Measurements from ENCODE around the gene PDGFC.

DNA sequence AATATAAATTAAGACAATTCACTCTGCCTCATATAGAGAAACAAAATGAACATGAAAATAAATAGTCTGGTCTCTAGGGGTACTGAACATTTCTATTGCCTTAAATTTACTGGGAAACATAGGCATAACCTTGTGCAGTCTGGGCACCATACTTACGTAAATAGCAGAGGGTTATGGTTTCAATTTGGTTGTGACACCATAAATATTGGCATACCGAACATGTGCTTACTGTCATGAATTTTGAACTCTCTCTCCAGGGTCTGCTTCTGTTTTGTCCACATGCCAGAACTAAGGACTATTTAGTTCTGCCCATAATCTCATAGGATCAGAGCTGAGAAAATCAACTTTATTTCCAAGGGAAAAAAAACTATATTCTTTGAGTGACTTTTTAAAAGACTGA, 17.6 kb downstream of the PDGFC start:
- no peak for TF ChIP-seq TAF1 (CRISPR knock-in tag; IDR thresholded peaks at IDR 0.05)
- no peak for TF ChIP-seq HDAC2 (CRISPR knock-in tag; IDR thresholded peaks at IDR 0.05)
- TF ChIP-seq CHD2 (IDR thresholded peaks at IDR 0.05; ENCODE audit: low read depth, low read length), result no peak
- TF ChIP-seq ZKSCAN8 (CRISPR knock-in tag; IDR thresholded peaks at IDR 0.05; ENCODE audit: borderline replicate concordance), result no peak
- no peak for TF ChIP-seq POLR2A (IDR thresholded peaks at IDR 0.05; ENCODE audit: insufficient read depth in 1 of 2, low read depth in 2 of 2, low read length in 2 of 2)
- TF ChIP-seq KDM5A (IDR thresholded peaks at IDR 0.05; ENCODE audit: borderline replicate concordance, low read length), result no peak
- TF ChIP-seq ZBED4 (CRISPR knock-in tag; IDR thresholded peaks at IDR 0.05; ENCODE audit: borderline replicate concordance), result no peak
- no peak for TF ChIP-seq EZH2 (conservative IDR thresholded peaks at IDR 0.05; ENCODE audit: low read depth, low read length)
- no peak for TF ChIP-seq CEBPB (IDR thresholded peaks at IDR 0.05; ENCODE audit: borderline replicate concordance, low read depth, low read length)

Data from HepG2 (cell line).